DLD1 (cell line): ENCODE measurements around the gene KCNAB3.
"Not testable (repeated sequence)": the region's sequence is repeated elsewhere in the genome, so short reads cannot be mapped to it uniquely, and the experiment has no call there.

Experiments used
- in situ Hi-C: cut with HindIII; loops from 2 replicates; pipeline ENCODE4 v1.10.0; 2017; ENCODE audit warnings: low sequenced_read_pairs

Gene KCNAB3

GRCh38 chr17:7929158-7930023 lies at the start of gene KCNAB3:
Gene KCNAB3, minus strand, starts transcription at chr17:7929856. Its CDS starts 421 bp downstream, at chr17:7929435.
- in situ Hi-C loops: no loop called here

- in situ Hi-C loops: no loop called here
These were observed 48.1 kb upstream of the KCNAB3 start for GRCh38 chr17:7977805-7978204.

GRCh38 chr17:7977039-7977438 lies 47.4 kb upstream of the KCNAB3 start:
- in situ Hi-C loops: no loop called here

- in situ Hi-C loops: no loop called here
These were observed 45.0 kb upstream of the KCNAB3 start for GRCh38 chr17:7974638-7975131.

- in situ Hi-C loops: no loop called here
These were observed 42.6 kb upstream of the KCNAB3 start for GRCh38 chr17:7972131-7972785.

- in situ Hi-C loops: no loop called here
These were observed 42.0 kb upstream of the KCNAB3 start for GRCh38 chr17:7971651-7972050.

GRCh38 chr17:7969433-7969832 lies 39.8 kb upstream of the KCNAB3 start:
- in situ Hi-C loops: no loop called here

- in situ Hi-C loops: no loop called here
These were observed 38.1 kb upstream of the KCNAB3 start for GRCh38 chr17:7967751-7968150.

GRCh38 chr17:7961421-7961820 lies 31.8 kb upstream of the KCNAB3 start:
- in situ Hi-C loops: no loop called here

- in situ Hi-C loops: no loop called here
These were observed 30.0 kb upstream of the KCNAB3 start for GRCh38 chr17:7959503-7960253.

- in situ Hi-C loops: no loop called here
These were observed 26.7 kb upstream of the KCNAB3 start for GRCh38 chr17:7956228-7956965.

- in situ Hi-C loops: no loop called here
These were observed 26.0 kb upstream of the KCNAB3 start for GRCh38 chr17:7955414-7956227.

GRCh38 chr17:7953266-7953665 lies 23.6 kb upstream of the KCNAB3 start:
- in situ Hi-C loops: not testable (repeated sequence)

- in situ Hi-C loops: no loop called here
These were observed 21.6 kb upstream of the KCNAB3 start for GRCh38 chr17:7951143-7951792.

GRCh38 chr17:7950578-7950977 lies 20.9 kb upstream of the KCNAB3 start:
- in situ Hi-C loops: no loop called here

GRCh38 chr17:7947651-7948050 lies 18.0 kb upstream of the KCNAB3 start:
- in situ Hi-C loops: no loop called here

GRCh38 chr17:7946441-7946840 lies 16.8 kb upstream of the KCNAB3 start:
- in situ Hi-C loops: no loop called here

GRCh38 chr17:7945651-7946050 lies 16.0 kb upstream of the KCNAB3 start:
- in situ Hi-C loops: no loop called here

- in situ Hi-C loops: no loop called here
These were observed 14.7 kb upstream of the KCNAB3 start for GRCh38 chr17:7944326-7944725.
